ENCODE results near the gene FRMPD4. TPM values are rescaled to one million over a fixed set of nuclear protein-coding genes. Genes with fewer than 3 reads are reported as not detected.

Gene FRMPD4
- polyA plus RNA-seq, 2 of the 4 experiments (the other 2 are of a cell fraction): 0.08 to 0.28 TPM

DNA sequence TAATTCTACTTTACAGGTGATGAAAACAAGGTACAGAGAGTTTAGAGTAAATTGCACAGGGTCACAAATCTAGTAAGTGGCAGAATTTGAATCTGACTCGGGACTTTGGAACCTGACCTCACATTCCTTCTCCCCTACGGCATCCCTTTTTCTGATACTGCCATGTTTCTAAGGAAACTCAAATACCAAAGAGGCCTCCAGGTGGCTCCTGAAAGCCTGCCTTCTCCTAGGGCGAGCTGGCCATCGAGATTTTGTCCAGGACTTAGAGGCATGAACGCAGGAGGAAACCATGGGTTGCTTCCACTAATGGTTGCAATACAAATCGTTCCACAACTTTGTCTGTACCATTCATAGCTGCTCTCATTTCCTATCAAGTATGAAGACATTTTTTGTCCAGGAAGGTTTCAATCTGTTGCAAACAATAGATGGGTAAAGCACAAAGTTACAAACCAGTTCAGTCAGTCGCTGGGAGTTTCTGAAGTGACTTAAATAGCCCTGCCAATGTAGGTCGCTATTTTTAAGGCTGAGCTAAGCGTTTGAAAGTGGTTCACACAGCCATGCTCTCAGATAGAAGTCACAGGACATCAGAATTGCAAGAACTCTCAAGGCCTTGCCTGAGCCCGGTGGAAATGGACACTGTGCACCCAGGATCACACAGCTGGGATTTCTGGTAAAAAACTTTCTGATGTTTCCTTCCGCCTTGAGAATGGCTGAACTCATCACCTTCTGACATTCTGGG, 356.3 kb downstream of the FRMPD4 start:
- POLR2A ChIA-PET: no interaction called here
- no peak overlapping the region for H3K4me2 ChIP-seq
- no peaks in the 10 kb centered on the region for H3K9me3 ChIP-seq
- H3K4me3 ChIP-seq: no peak overlapping the region
- no peaks in the 10 kb centered on the region for H3K4me1 ChIP-seq
- no peak for TF ChIP-seq EP300 (IDR thresholded peaks at IDR 0.05)
- no peak for TF ChIP-seq MYC (IDR thresholded peaks at IDR 0.05; ENCODE audit: borderline replicate concordance, low read length)
- no peak for TF ChIP-seq ZC3H11A (IDR thresholded peaks at IDR 0.05)
- TF ChIP-seq KDM5A (IDR thresholded peaks at IDR 0.05): no peak
- no peak for TF ChIP-seq POLR2AphosphoS2 (conservative IDR thresholded peaks at IDR 0.05; ENCODE audit: low read length)
- TF ChIP-seq, protein P1, sequence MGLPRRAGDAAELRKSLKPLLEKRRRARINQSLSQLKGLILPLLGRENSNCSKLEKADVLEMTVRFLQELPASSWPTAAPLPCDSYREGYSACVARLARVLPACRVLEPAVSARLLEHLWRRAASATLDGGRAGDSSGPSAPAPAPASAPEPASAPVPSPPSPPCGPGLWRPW (IDR thresholded peaks at IDR 0.05): no peak
- TF ChIP-seq CHD4 (IDR thresholded peaks at IDR 0.05; ENCODE audit: borderline replicate concordance): no peak
- no peak for TF ChIP-seq FOXS1 (CRISPR knock-in tag; IDR thresholded peaks at IDR 0.05)
- TF ChIP-seq, protein P2, sequence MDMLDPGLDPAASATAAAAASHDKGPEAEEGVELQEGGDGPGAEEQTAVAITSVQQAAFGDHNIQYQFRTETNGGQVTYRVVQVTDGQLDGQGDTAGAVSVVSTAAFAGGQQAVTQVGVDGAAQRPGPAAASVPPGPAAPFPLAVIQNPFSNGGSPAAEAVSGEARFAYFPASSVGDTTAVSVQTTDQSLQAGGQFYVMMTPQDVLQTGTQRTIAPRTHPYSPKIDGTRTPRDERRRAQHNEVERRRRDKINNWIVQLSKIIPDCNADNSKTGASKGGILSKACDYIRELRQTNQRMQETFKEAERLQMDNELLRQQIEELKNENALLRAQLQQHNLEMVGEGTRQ (IDR thresholded peaks at IDR 0.05): no peak
- no peak for TF ChIP-seq BHLHE40 (IDR thresholded peaks at IDR 0.05; ENCODE audit: low read depth, low read length)
- TF ChIP-seq, protein P3, sequence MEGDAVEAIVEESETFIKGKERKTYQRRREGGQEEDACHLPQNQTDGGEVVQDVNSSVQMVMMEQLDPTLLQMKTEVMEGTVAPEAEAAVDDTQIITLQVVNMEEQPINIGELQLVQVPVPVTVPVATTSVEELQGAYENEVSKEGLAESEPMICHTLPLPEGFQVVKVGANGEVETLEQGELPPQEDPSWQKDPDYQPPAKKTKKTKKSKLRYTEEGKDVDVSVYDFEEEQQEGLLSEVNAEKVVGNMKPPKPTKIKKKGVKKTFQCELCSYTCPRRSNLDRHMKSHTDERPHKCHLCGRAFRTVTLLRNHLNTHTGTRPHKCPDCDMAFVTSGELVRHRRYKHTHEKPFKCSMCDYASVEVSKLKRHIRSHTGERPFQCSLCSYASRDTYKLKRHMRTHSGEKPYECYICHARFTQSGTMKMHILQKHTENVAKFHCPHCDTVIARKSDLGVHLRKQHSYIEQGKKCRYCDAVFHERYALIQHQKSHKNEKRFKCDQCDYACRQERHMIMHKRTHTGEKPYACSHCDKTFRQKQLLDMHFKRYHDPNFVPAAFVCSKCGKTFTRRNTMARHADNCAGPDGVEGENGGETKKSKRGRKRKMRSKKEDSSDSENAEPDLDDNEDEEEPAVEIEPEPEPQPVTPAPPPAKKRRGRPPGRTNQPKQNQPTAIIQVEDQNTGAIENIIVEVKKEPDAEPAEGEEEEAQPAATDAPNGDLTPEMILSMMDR (IDR thresholded peaks at IDR 0.05): no peak
- TF ChIP-seq RARB (CRISPR knock-in tag; IDR thresholded peaks at IDR 0.05): no peak
- no peak for TF ChIP-seq HOXB5 (CRISPR knock-in tag; IDR thresholded peaks at IDR 0.05)
- no peak for TF ChIP-seq CHD2 (IDR thresholded peaks at IDR 0.05; ENCODE audit: low read length, partially characterized antibody)
- DNase-seq (ENCODE audit: low read depth in 1 of 2, low spot score in 1 of 2) (no peak), FAIRE-seq (no peak), ATAC-seq (no peak)
- WGBS (ENCODE audit: missing lambda C conversion rate): 18% methylated on average over 11 of the region's 11 CpGs
- CTCF ChIA-PET: interaction anchor here (1.6 kb wide), 1 partner anchor 207 kb away, joined by 3 read pairs; no protein-coding TSS in a partner anchor
- no peak overlapping the region for H3K27ac ChIP-seq

DNA sequence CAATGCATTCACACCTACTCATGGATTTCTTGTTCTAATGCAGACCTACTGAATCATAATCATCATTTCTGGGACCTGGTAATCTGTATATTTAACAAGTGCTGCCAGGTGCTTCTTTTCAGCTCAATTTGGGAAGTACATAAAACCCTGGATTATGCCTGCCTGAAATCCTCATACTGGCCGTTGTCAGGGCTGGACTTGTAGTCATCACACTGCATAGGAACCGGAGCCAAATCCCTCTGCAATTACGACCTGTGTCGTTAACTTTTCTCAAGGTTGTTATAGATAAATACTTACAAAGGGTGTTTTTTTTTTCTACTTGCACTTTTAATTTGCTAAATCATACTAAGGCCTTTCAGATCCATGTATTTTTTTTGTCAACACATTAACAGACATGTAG, 358.1 kb downstream of the FRMPD4 start:
- ChIA-PET CTCF (interaction anchor here (1.0 kb wide), 1 partner anchor 205 kb away, joined by 3 read pairs; no protein-coding TSS in a partner anchor), POLR2A (no interaction called here)
- ATAC-seq (no peak), DNase-seq (ENCODE audit: low read depth in 1 of 2, low spot score in 1 of 2) (no peak), FAIRE-seq (no peak)
- Histone ChIP-seq H3K4me2 (no peak overlapping the region), H3K9me3 (no peaks in the 10 kb centered on the region), H3K27ac (no peak overlapping the region), H3K4me1 (no peaks in the 10 kb centered on the region), H3K4me3 (no peak overlapping the region)
- TF ChIP-seq HEYL (CRISPR knock-in tag; IDR thresholded peaks at IDR 0.05) (no peak), CEBPB (IDR thresholded peaks at IDR 0.05) (no peak), HOXB13 (CRISPR knock-in tag; IDR thresholded peaks at IDR 0.05; ENCODE audit: low read depth) (no peak), EHMT2 (IDR thresholded peaks at IDR 0.05; ENCODE audit: low read depth) (no peak), SREBF2 (IDR thresholded peaks at IDR 0.05) (no peak), MAFK (IDR thresholded peaks at IDR 0.05; ENCODE audit: partially characterized antibody) (no peak), SMC3 (IDR thresholded peaks at IDR 0.05) (no peak), KDM1A (IDR thresholded peaks at IDR 0.05; ENCODE audit: low read depth) (no peak), ESRRA (IDR thresholded peaks at IDR 0.05; ENCODE audit: borderline replicate concordance, low read length) (no peak), CBX8 (IDR thresholded peaks at IDR 0.05) (no peak), TP53 (CRISPR knock-in tag; IDR thresholded peaks at IDR 0.05) (no peak)
- TF ChIP-seq, protein P4, sequence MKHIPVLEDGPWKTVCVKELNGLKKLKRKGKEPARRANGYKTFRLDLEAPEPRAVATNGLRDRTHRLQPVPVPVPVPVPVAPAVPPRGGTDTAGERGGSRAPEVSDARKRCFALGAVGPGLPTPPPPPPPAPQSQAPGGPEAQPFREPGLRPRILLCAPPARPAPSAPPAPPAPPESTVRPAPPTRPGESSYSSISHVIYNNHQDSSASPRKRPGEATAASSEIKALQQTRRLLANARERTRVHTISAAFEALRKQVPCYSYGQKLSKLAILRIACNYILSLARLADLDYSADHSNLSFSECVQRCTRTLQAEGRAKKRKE (CRISPR knock-in tag; IDR thresholded peaks at IDR 0.05; ENCODE audit: low read depth): no peak
- TF ChIP-seq, protein P5, sequence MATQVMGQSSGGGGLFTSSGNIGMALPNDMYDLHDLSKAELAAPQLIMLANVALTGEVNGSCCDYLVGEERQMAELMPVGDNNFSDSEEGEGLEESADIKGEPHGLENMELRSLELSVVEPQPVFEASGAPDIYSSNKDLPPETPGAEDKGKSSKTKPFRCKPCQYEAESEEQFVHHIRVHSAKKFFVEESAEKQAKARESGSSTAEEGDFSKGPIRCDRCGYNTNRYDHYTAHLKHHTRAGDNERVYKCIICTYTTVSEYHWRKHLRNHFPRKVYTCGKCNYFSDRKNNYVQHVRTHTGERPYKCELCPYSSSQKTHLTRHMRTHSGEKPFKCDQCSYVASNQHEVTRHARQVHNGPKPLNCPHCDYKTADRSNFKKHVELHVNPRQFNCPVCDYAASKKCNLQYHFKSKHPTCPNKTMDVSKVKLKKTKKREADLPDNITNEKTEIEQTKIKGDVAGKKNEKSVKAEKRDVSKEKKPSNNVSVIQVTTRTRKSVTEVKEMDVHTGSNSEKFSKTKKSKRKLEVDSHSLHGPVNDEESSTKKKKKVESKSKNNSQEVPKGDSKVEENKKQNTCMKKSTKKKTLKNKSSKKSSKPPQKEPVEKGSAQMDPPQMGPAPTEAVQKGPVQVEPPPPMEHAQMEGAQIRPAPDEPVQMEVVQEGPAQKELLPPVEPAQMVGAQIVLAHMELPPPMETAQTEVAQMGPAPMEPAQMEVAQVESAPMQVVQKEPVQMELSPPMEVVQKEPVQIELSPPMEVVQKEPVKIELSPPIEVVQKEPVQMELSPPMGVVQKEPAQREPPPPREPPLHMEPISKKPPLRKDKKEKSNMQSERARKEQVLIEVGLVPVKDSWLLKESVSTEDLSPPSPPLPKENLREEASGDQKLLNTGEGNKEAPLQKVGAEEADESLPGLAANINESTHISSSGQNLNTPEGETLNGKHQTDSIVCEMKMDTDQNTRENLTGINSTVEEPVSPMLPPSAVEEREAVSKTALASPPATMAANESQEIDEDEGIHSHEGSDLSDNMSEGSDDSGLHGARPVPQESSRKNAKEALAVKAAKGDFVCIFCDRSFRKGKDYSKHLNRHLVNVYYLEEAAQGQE (IDR thresholded peaks at IDR 0.05): no peak
- TF ChIP-seq, protein P6, sequence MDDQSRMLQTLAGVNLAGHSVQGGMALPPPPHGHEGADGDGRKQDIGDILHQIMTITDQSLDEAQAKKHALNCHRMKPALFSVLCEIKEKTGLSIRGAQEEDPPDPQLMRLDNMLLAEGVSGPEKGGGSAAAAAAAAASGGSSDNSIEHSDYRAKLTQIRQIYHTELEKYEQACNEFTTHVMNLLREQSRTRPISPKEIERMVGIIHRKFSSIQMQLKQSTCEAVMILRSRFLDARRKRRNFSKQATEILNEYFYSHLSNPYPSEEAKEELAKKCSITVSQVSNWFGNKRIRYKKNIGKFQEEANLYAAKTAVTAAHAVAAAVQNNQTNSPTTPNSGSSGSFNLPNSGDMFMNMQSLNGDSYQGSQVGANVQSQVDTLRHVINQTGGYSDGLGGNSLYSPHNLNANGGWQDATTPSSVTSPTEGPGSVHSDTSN (IDR thresholded peaks at IDR 0.05): no peak
- WGBS (ENCODE audit: missing lambda C conversion rate): 56% methylated on average over 4 of the region's 4 CpGs

Measured in A549 (cell line).